HEK293T (cell line): ENCODE measurements around the gene NOC2L.
"Not testable (repeated sequence)": the region's sequence is repeated elsewhere in the genome, so short reads cannot be mapped to it uniquely, and the experiment has no call there.

Experiments
- CTCF ChIA-PET: fragments of 350-600 bp; formaldehyde crosslinking; extraction: SDS; loops from one replicate; lab custom pipeline; 2021; ENCODE audit warnings: antibody characterized with exemption, inconsistent platforms; lab: Yijun Ruan, JAX
- POLR2A ChIA-PET: fragments of 350-600 bp; formaldehyde crosslinking; extraction: SDS; loops from one replicate; lab custom pipeline; 2020; ENCODE audit warnings: antibody characterized with exemption, inconsistent platforms; lab: Yijun Ruan, JAX
- DNase-seq: peaks from one replicate; pipeline ENCODE4 v3.0.0; 2012; ENCODE audit warnings: mixed read lengths; ENCODE audit errors: extremely low spot score
- ARNT ChIP-seq: fragments of 450-650 bp; IDR thresholded peaks from 2 replicates; pipeline ENCODE4 v1.6.1; 2017; ENCODE audit warnings: mild to moderate bottlenecking
- BHLHE40 ChIP-seq: fragments of 450-650 bp; IDR thresholded peaks from 2 replicates; pipeline ENCODE4 v1.6.1; 2016; ENCODE audit warnings: mild to moderate bottlenecking, moderate library complexity, borderline replicate concordance
- CTBP1 ChIP-seq: fragments of 450-650 bp; IDR thresholded peaks from 2 replicates; pipeline ENCODE4 v1.6.1; 2016; ENCODE audit warnings: borderline replicate concordance
- ELF4 ChIP-seq: fragments of 450-650 bp; IDR thresholded peaks from 2 replicates; pipeline ENCODE4 v1.6.1; 2017; ENCODE audit warnings: antibody characterized with exemption
- FOXA1 ChIP-seq: fragments of 450-650 bp; IDR thresholded peaks from 2 replicates; pipeline ENCODE4 v1.6.1; 2016; ENCODE audit warnings: mild to moderate bottlenecking
- FOXK2 ChIP-seq: fragments of 450-650 bp; IDR thresholded peaks from 2 replicates; pipeline ENCODE4 v1.6.1; 2016; ENCODE audit warnings: mild to moderate bottlenecking
- FOXM1 ChIP-seq: fragments of 450-650 bp; IDR thresholded peaks from 2 replicates; pipeline ENCODE4 v1.6.1; 2017; ENCODE audit warnings: mild to moderate bottlenecking, borderline replicate concordance
- HDGF ChIP-seq: fragments of 450-650 bp; IDR thresholded peaks from 2 replicates; pipeline ENCODE4 v1.6.1; 2017; ENCODE audit warnings: antibody characterized with exemption, borderline replicate concordance
- L3MBTL2 ChIP-seq: fragments of 450-650 bp; conservative IDR thresholded peaks from 2 replicates; pipeline ENCODE4 v1.6.1; 2016; ENCODE audit warnings: mild to moderate bottlenecking
- LEF1 ChIP-seq: fragments of 450-650 bp; IDR thresholded peaks from 2 replicates; pipeline ENCODE4 v1.6.1; 2017; ENCODE audit warnings: mild to moderate bottlenecking, borderline replicate concordance
- NFRKB ChIP-seq: fragments of 450-650 bp; IDR thresholded peaks from 2 replicates; pipeline ENCODE4 v1.6.1; 2016; ENCODE audit warnings: mild to moderate bottlenecking, moderate library complexity
- SP1 ChIP-seq: fragments of 450-650 bp; IDR thresholded peaks from 2 replicates; pipeline ENCODE4 v1.6.1; 2017
- SUZ12 ChIP-seq: fragments of 450-650 bp; IDR thresholded peaks from 2 replicates; pipeline ENCODE4 v1.6.1; 2016; ENCODE audit warnings: mild to moderate bottlenecking
- TARDBP ChIP-seq: fragments of 450-650 bp; IDR thresholded peaks from 2 replicates; pipeline ENCODE4 v1.6.1; 2016
- ZNF384 ChIP-seq: fragments of 450-650 bp; IDR thresholded peaks from 2 replicates; pipeline ENCODE4 v1.6.1; 2016
- TF ChIP-seq, protein P1 (sequence below): fragments of 450-650 bp; IDR thresholded peaks from 2 replicates; pipeline ENCODE4 v1.6.1; 2016

Gene NOC2L

DNA sequence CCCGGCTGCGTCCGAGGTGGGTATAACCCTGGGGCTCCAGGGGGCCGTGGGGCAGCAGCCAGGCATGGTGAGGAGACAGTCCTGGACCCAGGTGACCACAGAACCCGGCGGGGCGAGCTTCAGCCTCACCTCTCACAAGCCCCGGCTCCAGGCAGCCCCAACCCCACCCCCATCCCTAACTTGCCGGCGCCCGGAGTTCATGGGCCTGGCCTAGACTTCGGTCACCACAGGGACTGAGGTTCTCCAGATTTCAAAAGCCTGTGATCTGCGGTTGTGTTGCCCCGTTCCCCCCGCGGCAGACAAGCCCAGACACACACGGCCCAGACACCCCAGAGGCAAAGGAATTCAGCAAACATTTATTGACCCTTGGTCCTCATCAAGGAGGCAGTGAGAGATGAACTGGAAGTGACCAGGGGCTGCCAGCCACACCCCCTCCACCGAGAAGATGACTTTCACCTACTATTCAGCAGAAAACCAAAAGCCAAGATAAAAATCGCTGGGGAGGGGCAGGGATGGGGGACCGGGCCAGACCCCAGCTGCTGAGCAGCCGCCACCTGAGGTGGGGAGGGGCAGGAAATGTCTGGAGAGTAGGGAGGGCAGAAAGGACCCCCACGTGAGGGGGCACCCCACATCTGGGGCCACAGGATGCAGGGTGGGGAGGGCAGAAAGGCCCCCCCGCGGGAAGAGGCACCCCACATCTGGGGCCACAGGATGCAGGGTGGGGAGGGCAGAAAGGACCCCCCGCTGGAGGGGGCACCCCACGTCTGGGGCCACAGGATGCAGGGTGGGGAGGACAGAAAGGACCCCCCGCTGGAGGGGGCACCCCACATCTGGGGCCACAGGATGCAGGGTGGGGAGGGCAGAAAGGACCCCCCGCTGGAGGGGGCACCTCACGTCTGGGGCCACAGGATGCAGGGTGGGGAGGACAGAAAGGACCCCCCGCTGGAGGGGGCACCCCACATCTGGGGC is 36.9 kb upstream of the NOC2L start:
- CTCF ChIA-PET, result interaction anchor here (0.7 to 1.5 kb wide), 2 partner anchors 11 to 91 kb away, joined by 4 to 6 read pairs; no protein-coding TSS in a partner anchor
- DNase-seq, result no peak
- POLR2A ChIA-PET, result interaction anchor here (1.4 to 1.9 kb wide), 2 partner anchors 23 to 29 kb away, joined by 6 to 7 read pairs; partner anchors contain the start of gene AGRN
- TF ChIP-seq TARDBP (no peak), HDGF (no peak), FOXM1 (no peak), ARNT (no peak), ELF4 (no peak), ZNF384 (no peak), CTBP1 (no peak), FOXA1 (no peak), SUZ12 (no peak), BHLHE40 (no peak), LEF1 (no peak), FOXK2 (no peak), L3MBTL2 (no peak)

DNA sequence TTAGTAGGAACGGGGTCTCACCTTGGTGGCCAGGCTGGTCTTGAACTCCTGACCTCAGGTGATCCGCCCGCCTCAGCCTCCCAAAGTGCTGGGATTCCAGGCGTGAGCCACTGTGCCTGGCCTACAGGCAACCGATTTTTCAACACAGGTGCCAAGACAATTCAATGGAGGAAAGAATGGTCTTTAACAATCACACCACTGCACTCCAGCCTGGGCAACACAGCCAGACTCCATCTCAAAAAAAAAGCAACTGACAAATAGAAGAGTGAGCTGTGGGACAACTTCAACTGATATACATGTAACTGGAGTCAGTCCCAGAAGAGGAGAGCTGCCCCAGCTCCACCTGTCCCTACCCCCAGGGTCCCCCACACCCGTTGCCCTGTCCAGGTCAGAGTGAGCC is 35.5 kb upstream of the NOC2L start:
- CTCF ChIA-PET, DNase-seq: not testable (repeated sequence)
- POLR2A ChIA-PET, result interaction anchor here (0.6 to 0.9 kb wide), 3 partner anchors 11 to 90 kb away, joined by 3 to 4 read pairs (median 3); partner anchors contain the start of gene PERM1

DNA sequence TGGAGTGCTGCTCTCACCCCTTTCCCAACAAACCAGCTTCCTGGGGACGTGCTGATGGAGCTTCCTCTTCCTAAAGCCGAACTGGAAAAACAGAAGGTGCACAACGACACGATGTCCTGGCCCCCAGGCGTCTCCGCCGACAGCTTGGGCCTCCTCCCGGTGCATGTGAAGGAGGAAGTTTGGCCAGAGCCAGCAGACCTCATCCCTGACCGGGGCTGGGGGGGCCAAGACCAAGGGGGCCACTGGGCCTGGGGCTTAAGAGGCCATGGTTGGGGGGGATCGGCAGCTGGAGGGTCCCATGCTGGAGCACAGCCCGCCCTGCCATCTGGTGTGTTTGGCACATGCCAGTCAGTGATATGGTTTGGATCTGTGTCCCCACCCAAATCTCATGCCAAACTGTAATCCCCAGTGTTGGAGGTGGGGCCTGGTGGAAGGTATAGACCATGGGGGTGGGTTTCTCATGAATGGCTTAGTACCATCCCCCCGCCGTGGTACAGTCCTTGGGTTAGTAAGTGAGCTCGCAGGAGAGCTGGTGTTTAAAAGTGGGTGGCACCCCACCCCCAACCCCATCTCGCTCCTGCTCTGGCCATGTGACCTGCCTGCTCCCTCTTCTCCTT is 34.4 kb upstream of the NOC2L start:
- CTCF ChIA-PET, result interaction anchor here (0.7 to 1.2 kb wide), 2 partner anchors 9 to 257 kb away, joined by 3 to 4 read pairs; no protein-coding TSS in a partner anchor
- no peak for DNase-seq

DNA sequence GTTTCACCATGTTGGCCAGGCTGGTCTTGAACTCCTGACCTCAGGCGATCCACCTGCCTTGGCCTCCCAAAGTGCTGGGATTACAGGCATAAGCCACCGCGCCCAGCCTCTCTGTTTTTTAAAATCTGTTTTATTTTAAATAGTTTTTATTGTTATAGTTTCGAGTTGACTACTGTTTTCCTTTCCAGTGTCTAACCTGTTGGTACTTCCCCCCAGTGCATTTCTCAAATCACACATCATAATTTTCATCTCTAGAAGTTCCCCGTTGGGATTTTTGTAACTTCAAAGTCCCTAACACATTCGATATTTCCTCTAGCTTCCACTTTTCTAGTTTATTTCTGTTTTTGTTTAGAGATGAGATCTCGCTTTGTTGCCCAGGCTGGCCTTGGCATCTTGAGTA is 33.3 kb upstream of the NOC2L start:
- TF ChIP-seq FOXK2 (no peak), ZNF384 (no peak)
- ChIA-PET POLR2A (interaction anchor here (0.8 kb wide), 1 partner anchor 13 kb away, joined by 3 read pairs; no protein-coding TSS in a partner anchor), CTCF (interaction anchor here (1.2 to 1.4 kb wide), 2 partner anchors 8 to 9 kb away, joined by 3 to 4 read pairs; no protein-coding TSS in a partner anchor)
- no peak for DNase-seq

More for the DNA sequence above, 34.4 kb upstream of the NOC2L start:
- POLR2A ChIA-PET, result interaction anchor here (0.8 kb wide), 1 partner anchor 14 kb away, joined by 3 read pairs; no protein-coding TSS in a partner anchor
- TF ChIP-seq SP1 (no peak), NFRKB (no peak), LEF1 (no peak), L3MBTL2 (no peak), FOXK2 (no peak)

DNA sequence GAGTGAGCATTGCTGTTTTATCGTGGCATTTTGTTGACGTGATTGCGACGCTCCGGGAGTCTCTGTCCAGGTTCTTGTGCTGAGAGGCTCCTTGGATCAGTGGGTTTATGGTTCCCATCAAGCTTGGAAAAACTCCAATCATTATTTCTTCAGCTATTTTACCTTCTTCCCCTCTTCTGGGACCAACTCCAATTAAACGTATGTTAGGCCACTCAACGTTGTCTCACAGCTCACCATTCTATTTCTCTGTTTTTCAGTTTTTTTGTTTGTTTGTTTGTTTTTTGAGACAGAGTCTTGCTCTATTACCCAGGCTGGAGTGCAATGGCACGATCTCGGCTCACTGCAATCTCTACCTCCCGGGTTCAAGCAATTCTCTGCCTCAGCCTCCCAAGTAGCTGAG is 32.8 kb upstream of the NOC2L start:
- TF ChIP-seq SP1 (no peak), L3MBTL2 (no peak), FOXK2 (no peak)
- CTCF ChIA-PET, result interaction anchor here (1.4 kb wide), 1 partner anchor 9 kb away, joined by 3 read pairs; no protein-coding TSS in a partner anchor
- no peak for DNase-seq
- POLR2A ChIA-PET, result no interaction called here

DNA sequence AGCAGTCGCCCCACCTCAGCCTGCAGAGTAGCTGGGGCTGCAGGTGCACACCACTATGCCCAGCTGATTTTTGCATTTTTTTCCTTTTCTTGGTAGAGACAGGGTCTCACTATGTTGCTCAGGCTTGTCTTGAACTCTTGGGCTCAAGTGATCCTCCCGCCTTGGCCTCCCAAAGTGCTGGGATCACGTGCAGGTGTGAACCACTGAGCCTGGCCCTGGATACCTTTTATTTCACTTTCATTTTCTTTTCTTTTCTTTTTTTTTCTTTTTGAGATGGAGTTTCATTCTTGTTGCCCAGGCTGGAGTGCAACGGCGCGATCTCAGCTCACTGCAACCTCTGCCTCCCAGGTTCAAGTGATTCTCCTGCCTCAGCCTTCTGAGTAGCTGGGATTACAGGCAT is 32.2 kb upstream of the NOC2L start:
- DNase-seq, POLR2A ChIA-PET, CTCF ChIA-PET: not testable (repeated sequence)

DNA sequence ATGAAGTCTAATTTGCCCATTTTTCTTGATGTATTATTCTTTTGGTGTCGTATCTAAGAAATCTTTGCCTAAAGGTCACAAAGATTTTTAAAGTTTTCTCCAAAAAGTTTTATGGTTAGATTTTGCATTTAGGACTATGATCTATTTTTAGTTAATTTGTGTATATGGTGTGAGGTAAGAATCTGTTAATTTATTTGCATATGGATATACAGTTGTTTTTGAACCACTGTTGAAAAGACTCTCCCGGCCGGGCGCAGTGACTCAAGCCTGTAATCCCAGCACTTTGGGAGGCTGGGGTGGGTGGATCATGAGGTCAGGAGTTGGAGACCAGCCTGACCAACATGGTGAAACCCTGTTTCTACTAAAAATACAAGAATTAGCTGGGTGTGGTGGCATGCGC is 29.0 kb upstream of the NOC2L start:
- POLR2A ChIA-PET, result interaction anchor here (1.2 kb wide), 1 partner anchor 11 kb away, joined by 3 read pairs; no protein-coding TSS in a partner anchor
- DNase-seq, CTCF ChIA-PET: not testable (repeated sequence)

DNA sequence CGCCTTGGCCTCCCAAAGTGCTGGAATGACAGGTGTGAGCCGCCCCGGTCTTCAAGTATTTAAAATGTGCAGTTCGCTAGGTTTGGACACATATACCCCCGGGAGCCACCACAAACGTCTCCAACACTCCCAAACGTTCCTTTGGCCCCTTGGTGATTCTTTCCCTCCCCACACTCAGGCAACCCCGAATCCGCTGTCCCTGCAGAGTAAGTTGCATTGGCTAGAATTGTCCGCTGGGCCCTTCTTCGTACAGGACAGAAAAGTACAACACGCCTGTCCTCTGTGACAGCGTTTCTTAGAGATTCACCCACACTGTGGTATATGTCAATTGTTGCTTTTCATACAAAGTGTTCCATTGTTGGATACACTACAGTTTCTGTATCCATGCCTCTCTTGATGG is 26.1 kb upstream of the NOC2L start:
- ChIA-PET CTCF (interaction anchor here (0.9 to 4.2 kb wide), 6 partner anchors 8 to 273 kb away, joined by 3 to 22 read pairs (median 4); no protein-coding TSS in a partner anchor), POLR2A (no interaction called here)
- DNase-seq, result no peak

More for the DNA sequence above, 26.1 kb upstream of the NOC2L start:
- TF ChIP-seq NFRKB (no peak), FOXM1 (no peak), ELF4 (no peak), TARDBP (no peak), ZNF384 (no peak), CTBP1 (no peak), LEF1 (no peak), HDGF (no peak), ARNT (no peak), FOXK2 (no peak)
- TF ChIP-seq, protein P1, sequence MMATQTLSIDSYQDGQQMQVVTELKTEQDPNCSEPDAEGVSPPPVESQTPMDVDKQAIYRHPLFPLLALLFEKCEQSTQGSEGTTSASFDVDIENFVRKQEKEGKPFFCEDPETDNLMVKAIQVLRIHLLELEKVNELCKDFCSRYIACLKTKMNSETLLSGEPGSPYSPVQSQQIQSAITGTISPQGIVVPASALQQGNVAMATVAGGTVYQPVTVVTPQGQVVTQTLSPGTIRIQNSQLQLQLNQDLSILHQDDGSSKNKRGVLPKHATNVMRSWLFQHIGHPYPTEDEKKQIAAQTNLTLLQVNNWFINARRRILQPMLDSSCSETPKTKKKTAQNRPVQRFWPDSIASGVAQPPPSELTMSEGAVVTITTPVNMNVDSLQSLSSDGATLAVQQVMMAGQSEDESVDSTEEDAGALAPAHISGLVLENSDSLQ, result no peak
